GM12873 (cell line): ENCODE results near the gene FGFBP1.

ENCODE experiments used
- CTCF ChIP-seq: IDR thresholded peaks from 2 replicates; pipeline ENCODE4 v1.5.1; 2012; ENCODE audit warnings: low read depth, mild to moderate bottlenecking, moderate library complexity, low read length, control low read depth; ENCODE audit not compliant: insufficient read depth; ENCODE audit errors: missing control alignments

Gene FGFBP1

GRCh38 chr4:15958562-15958961 lies 20.0 kb upstream of the FGFBP1 start:
- TF ChIP-seq CTCF: no peak

- TF ChIP-seq CTCF: peak; percentile 98
Measured at GRCh38 chr4:15956179-15956850, 17.8 kb upstream of the FGFBP1 start.

GRCh38 chr4:15955670-15956069 lies 17.1 kb upstream of the FGFBP1 start:
- TF ChIP-seq CTCF: no peak

GRCh38 chr4:15953625-15954024 lies 15.1 kb upstream of the FGFBP1 start:
- no peak for TF ChIP-seq CTCF

GRCh38 chr4:15951781-15952180 lies 13.2 kb upstream of the FGFBP1 start:
- no peak for TF ChIP-seq CTCF

- TF ChIP-seq CTCF: no peak
Measured at GRCh38 chr4:15948826-15949225, 10.3 kb upstream of the FGFBP1 start.

- TF ChIP-seq CTCF: no peak
Measured at GRCh38 chr4:15947684-15948083, 9.1 kb upstream of the FGFBP1 start.
